Prostate gland (tissue), 2 donors: ENCODE data around the gene SERPINB6.

Experiments used
- CTCF ChIP-seq, 4 experiments: fragments of 200-600 bp in 2 of 4; fragments of 450-650 bp in 2 of 4; sonication (generic) in 2 of 4; IDR thresholded peaks; 1 replicate in 3 of 4; 2 replicates in 1 of 4; pipeline ENCODE4 v1.5.1; 2016 to 2019; ENCODE audit warnings: antibody characterized with exemption in 4 of 4, mild to moderate bottlenecking in 2 of 4, moderate library complexity in 2 of 4
- POLR2A ChIP-seq: fragments of 450-650 bp; IDR thresholded peaks from one replicate; pipeline ENCODE4 v1.6.1; 2016; ENCODE audit warnings: antibody characterized with exemption, mild to moderate bottlenecking
- POLR2AphosphoS5 ChIP-seq: sonication (generic); formaldehyde crosslinking; IDR thresholded peaks from one replicate; pipeline ENCODE4 v1.6.1; 2017; ENCODE audit warnings: antibody characterized with exemption

DNA sequence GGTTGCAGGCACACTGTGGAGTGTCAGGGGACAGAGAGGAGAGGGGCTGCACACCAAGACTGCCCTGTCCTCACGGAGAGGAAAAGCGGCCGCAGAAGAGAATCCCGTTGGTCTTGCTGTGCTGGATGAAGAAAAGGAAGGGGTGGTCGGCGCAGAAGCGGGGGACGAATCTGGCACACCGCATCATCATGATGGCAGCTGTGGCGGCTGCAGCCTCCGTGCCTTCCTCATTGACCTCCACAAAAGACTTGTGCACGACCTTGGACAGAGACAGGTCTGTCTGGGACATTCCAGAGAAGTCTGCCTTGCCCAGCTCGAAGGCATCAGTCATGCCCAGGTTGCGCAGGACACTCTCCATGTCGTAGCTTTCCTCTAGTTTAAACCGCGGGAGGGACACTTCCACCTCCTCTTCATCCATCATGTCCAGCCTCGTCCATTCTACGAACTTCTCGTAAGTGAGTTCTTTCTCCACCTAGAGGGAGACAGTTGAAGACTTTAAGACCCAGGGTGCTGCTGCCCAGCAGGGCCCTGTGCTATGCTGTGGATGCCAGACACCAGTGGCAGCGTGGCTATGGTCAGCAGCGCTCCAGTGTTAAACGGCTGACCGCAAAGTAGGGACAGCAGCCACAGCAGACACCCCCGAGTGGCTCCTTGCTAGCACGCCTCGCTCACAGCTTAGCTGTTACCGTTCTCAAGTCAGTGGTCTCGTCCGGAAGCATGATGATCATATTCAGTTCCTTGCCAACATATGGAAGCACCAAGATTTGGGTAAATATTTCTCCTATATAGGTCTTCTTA is 22.9 kb downstream of the SERPINB6 start:
- TF ChIP-seq CTCF (IDR thresholded peaks at IDR 0.05) (no peak), POLR2AphosphoS5 (no peak), POLR2A (no peak)
